ENCODE measurements around the gene TRIM3.

The TRIM3 gene

GRCh38 chr11:6420677-6421076 is 53.1 kb downstream of the TRIM3 start:
- H3K4me1 ChIP-seq: no peaks in the 10 kb centered on the region
- H3K27ac ChIP-seq: no peak overlapping the region
- H3K79me2 ChIP-seq: peaks cover 6% of the 10 kb centered on the region
- H3K9ac ChIP-seq: no peak overlapping the region
- no peaks in the 10 kb centered on the region for H3K27me3 ChIP-seq (ENCODE audit: control insufficient read depth, insufficient read depth, low read length)
- no peaks in the 10 kb centered on the region for H3K9me3 ChIP-seq (ENCODE audit: control insufficient read depth, low read length)
- H3K36me3 ChIP-seq (ENCODE audit: control insufficient read depth, insufficient read depth, low read length): no peaks in the 10 kb centered on the region
- no peak overlapping the region for H2AFZ ChIP-seq
- H3K4me2 ChIP-seq (ENCODE audit: low read length): no peak overlapping the region
- H3K4me3 ChIP-seq (ENCODE audit: low read depth, low read length): no peak overlapping the region
- TF ChIP-seq CTCF (IDR thresholded peaks at IDR 0.05): no peak

- TF ChIP-seq CTCF (IDR thresholded peaks at IDR 0.05): no peak
- H3K9ac ChIP-seq: peak within 1 kb of the TSS; percentile 89
- H3K9me3 ChIP-seq (ENCODE audit: control insufficient read depth, low read length): no peaks in the 10 kb centered on the region
- H3K79me2 ChIP-seq: peaks cover 6% of the 10 kb centered on the region
- no peaks in the 10 kb centered on the region for H3K4me1 ChIP-seq
- H3K4me2 ChIP-seq (ENCODE audit: low read length): peak within 1 kb of the TSS; percentile 62
- H3K36me3 ChIP-seq (ENCODE audit: control insufficient read depth, insufficient read depth, low read length): no peaks in the 10 kb centered on the region
- peak within 1 kb of the TSS; percentile 95 for H2AFZ ChIP-seq
- H3K4me3 ChIP-seq (ENCODE audit: low read depth, low read length): peak within 1 kb of the TSS; percentile 69
- no peaks in the 10 kb centered on the region for H3K27me3 ChIP-seq (ENCODE audit: control insufficient read depth, insufficient read depth, low read length)
- peak within 1 kb of the TSS; percentile 75 for H3K27ac ChIP-seq
These were observed 54.6 kb downstream of the TRIM3 start, which contains the start of gene APBB1 for GRCh38 chr11:6419009-6419631. Gene APBB1 (minus strand): TSS chr11:6419094. CDS start chr11:6411347, 7,747 bp downstream.

- no peak for TF ChIP-seq CTCF (IDR thresholded peaks at IDR 0.05)
These were observed 55.2 kb downstream of the TRIM3 start for GRCh38 chr11:6418557-6419008.

GRCh38 chr11:6417907-6418556 is 55.7 kb downstream of the TRIM3 start:
- Histone ChIP-seq H3K4me3 (ENCODE audit: low read depth, low read length) (peak overlapping the region; percentile 69), H3K4me2 (ENCODE audit: low read length) (peak overlapping the region; percentile 34), H3K4me1 (no peaks in the 10 kb centered on the region), H3K36me3 (ENCODE audit: control insufficient read depth, insufficient read depth, low read length) (no peaks in the 10 kb centered on the region), H2AFZ (peak overlapping the region; percentile 95), H3K79me2 (peaks cover 6% of the 10 kb centered on the region), H3K9me3 (ENCODE audit: control insufficient read depth, low read length) (no peaks in the 10 kb centered on the region), H3K27me3 (ENCODE audit: control insufficient read depth, insufficient read depth, low read length) (no peaks in the 10 kb centered on the region), H3K27ac (peak overlapping the region; percentile 75), H3K9ac (no peak overlapping the region)
- TF ChIP-seq CTCF (IDR thresholded peaks at IDR 0.05): no peak

More at GRCh38 chr11:6418557-6419008, 55.2 kb downstream of the TRIM3 start:
- Histone ChIP-seq H3K79me2 (peaks cover 6% of the 10 kb centered on the region), H3K36me3 (ENCODE audit: control insufficient read depth, insufficient read depth, low read length) (no peaks in the 10 kb centered on the region), H3K27me3 (ENCODE audit: control insufficient read depth, insufficient read depth, low read length) (no peaks in the 10 kb centered on the region), H3K4me2 (ENCODE audit: low read length) (peak overlapping the region; percentile 34), H2AFZ (peak overlapping the region; percentile 95), H3K9me3 (ENCODE audit: control insufficient read depth, low read length) (no peaks in the 10 kb centered on the region), H3K9ac (peak overlapping the region; percentile 21), H3K4me3 (ENCODE audit: low read depth, low read length) (peak overlapping the region; percentile 69), H3K27ac (peak overlapping the region; percentile 75), H3K4me1 (no peaks in the 10 kb centered on the region)
